Loucy (cell line): Measurements from ENCODE around the gene PAFAH2.

ENCODE experiments used
- EZH2phosphoT487 ChIP-seq: fragments of 200-600 bp; IDR thresholded peaks from 2 replicates; pipeline ENCODE4 v1.6.1; 2018; ENCODE audit warnings: antibody characterized with exemption, mild to moderate bottlenecking, moderate library complexity, borderline replicate concordance
- TF ChIP-seq, protein P1 (sequence below): fragments of 200-600 bp; sonication (generic); conservative IDR thresholded peaks from 2 replicates; pipeline ENCODE4 v1.5.1; 2014; ENCODE audit warnings: mild to moderate bottlenecking, antibody characterized with exemption, low read length

DNA sequence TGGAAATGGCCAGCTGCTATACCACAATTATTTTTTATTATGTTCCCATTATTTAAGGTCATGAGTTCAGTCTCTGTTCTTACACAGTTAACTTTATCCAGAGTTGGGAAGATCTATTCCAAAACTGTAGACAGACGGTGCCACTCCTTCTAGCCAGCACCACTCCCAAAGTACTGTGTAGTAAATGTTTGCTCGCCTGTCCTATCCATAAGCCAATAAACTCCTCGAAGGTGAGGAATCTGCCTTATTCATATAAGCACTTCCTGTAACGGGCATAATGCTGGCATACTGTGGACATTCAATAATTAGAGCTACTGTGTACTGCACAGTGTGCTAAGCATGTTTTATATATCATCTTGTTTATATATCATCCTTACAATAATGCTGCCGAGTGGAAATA lies 65.5 kb downstream of the PAFAH2 start:
- TF ChIP-seq, protein P1, sequence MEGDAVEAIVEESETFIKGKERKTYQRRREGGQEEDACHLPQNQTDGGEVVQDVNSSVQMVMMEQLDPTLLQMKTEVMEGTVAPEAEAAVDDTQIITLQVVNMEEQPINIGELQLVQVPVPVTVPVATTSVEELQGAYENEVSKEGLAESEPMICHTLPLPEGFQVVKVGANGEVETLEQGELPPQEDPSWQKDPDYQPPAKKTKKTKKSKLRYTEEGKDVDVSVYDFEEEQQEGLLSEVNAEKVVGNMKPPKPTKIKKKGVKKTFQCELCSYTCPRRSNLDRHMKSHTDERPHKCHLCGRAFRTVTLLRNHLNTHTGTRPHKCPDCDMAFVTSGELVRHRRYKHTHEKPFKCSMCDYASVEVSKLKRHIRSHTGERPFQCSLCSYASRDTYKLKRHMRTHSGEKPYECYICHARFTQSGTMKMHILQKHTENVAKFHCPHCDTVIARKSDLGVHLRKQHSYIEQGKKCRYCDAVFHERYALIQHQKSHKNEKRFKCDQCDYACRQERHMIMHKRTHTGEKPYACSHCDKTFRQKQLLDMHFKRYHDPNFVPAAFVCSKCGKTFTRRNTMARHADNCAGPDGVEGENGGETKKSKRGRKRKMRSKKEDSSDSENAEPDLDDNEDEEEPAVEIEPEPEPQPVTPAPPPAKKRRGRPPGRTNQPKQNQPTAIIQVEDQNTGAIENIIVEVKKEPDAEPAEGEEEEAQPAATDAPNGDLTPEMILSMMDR, result no peak
- no peak for TF ChIP-seq EZH2phosphoT487
